Right renal cortex interstitium (tissue), 3 donors: Measurements from ENCODE around the gene BMP4. TPM values are rescaled to one million over a fixed set of nuclear protein-coding genes. Genes with fewer than 3 reads are reported as not detected.

ENCODE experiments used
- DNase-seq, 3 donors: peaks; one replicate each; pipeline ENCODE4 v3.0.0-alpha.2; 2013; ENCODE audit warnings: low read depth in 3 of 3, low spot score in 2 of 3
- polyA plus RNA-seq, 3 donors: library from polyadenylated mRNA; unstranded; fragments of 120-200 nt; gene quantifications; one replicate each; pipeline ENCODE4 v1.2.1, GENCODE V29; 2013; ENCODE audit not compliant: insufficient read length in 3 of 3

BMP4 gene
- polyA plus RNA-seq, 3 donors: 40.8 to 48.5 (median 41.5) TPM

DNA sequence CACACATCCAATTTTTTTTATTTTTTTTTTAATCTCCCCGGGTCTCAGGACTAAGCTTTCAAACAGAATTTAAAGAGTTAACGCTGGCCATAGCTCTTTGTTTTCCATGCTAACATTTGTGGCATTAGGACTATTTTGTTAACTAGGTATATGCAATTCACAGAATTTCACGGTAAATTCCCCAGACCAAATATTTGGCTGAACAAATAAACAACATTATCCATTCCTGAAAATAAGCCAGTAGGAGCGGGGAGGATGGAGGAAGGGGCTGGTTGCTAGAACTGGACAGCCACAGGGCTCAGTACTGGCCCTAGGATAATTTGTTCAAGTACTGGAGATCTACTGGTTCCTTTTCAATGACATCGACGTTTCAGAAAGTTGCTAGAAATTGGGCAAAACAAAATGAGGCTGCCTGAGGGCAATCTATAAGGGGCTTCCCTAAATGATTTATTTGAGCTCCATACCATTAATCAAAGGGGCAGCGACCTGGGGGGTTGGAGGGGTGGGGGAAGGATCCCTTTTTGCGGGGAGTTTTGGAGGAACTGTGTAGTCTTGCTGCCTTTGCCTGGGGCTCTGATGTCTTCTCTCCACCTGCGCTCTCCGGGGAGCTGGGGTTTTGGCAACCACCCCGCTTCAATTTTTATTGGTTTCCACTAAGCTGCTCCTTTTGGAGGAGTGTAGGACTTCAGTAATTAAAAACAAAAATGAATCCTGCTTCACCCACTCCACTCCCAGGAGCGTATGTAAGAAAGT is 9.0 kb downstream of the BMP4 start:
- DNase-seq: no peak

DNA sequence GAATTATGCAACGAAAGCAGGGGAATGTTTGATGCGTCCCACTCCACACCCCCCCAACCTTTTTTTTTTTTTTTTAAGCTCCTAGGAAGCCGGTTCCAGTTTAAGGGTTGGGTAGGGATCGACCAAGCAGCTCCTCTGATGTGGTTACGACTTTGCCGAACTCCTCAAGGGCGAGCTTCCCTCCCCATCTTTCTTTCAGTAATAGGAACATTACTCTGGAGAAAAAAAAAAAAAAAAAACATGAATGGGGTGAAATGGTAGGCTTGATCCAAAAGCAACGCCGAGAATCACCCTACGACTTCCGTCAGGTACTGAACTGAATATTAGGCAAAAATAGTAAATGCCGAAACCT is 9.6 kb downstream of the BMP4 start:
- no peak for DNase-seq

DNA sequence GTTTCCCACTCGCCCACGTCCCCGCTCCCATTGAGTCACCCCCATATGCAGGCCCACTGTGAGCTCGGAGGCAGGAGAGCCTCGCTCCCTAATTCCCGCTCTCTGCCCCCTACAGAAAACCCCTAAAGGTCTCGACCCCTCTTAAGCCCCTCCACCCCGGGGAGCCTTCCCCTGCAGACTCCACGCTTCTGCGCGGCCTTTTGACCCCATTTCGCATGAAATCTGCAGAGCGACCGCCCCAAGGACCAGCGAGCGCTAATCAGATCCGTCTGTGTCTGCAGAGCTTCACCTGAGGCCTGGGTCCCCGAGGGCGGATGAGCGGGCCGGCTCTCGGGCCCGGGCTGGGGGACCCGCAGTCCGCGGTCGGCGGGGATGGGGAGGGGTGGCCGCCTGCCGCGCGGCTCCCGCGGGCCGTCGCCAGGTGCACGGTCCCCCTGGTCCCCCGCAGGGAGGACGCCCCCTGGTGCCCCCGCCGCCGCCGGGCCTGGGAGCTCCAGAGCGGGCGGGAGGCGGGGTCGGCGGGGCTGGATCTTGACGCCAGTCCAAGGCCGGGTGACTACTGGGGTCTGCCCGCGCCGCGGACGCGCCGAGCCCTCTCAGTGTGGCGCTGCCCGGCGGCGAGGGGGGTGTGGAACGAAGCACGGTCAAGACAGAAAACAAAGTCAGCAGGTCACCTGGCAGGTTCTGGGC is 10.1 kb downstream of the BMP4 start:
- no peak for DNase-seq

DNA sequence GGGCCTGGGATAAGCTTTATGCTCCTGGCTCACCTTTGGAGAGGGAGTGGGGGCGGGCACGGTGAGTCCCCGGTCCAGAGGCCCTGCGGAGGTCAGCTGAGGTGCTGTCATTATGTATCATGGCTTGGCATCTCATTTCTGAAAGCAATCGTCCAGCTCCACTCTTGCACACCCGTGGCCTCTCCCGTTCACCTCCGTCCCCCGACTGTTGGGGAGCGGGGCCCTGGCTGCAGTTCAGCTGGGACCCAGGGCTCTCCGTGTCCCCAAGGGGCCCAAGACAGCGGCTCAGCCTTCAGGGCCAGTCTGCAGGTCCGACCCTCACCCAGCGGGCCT is 10.6 kb downstream of the BMP4 start:
- no peak for DNase-seq

DNA sequence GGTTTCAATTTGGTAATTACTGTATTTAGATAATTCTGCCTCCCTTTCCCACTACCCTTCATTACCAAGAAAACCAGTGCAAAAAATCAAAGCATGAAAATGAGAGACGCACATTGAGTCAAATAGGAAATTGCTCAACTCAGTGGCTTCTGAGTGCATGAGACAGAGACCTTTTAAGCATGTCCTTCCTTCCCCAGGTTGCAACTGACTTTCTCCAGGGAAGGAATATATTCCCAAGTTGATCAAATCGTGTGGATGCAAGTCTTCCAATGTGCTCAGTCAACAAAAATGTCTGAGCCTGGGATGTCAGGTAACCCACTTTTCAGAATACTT is 12.9 kb downstream of the BMP4 start:
- DNase-seq: no peak

DNA sequence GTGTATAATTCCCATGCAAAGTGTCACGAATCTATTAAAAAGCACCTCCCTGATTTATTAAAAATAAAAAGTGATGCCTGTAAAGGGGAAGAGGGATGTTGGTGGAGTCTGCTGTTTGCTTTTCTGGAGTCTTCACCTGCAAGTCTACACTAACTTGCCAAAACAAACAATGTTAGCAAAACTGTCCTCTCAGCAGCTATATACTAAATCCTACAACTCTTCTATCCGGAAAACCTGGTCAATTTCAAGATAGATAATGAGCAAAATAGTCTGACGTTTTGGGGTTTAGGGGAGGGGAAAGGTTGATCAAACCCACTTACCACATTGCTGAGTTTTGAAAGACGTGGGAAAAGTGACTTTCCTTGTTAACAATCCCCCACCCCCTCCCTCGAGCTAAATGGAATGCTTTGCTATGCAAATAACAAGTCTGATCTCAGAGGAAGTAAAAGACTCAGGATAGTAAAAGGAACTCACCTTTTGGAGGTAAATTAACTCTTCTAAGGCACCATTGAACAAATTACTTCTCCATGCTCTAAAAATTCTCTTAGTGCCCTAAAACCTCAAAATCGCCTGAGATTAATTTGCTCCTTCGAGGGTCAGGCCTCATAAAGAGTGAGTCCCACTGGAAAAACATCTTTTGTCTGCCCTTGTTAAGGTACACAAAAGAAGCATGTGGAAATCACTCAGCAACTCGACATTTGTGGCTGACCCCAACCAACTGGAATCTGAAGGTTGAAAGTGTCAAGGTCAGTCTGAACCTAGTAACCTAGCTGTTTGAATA is 13.5 kb downstream of the BMP4 start:
- no peak for DNase-seq

DNA sequence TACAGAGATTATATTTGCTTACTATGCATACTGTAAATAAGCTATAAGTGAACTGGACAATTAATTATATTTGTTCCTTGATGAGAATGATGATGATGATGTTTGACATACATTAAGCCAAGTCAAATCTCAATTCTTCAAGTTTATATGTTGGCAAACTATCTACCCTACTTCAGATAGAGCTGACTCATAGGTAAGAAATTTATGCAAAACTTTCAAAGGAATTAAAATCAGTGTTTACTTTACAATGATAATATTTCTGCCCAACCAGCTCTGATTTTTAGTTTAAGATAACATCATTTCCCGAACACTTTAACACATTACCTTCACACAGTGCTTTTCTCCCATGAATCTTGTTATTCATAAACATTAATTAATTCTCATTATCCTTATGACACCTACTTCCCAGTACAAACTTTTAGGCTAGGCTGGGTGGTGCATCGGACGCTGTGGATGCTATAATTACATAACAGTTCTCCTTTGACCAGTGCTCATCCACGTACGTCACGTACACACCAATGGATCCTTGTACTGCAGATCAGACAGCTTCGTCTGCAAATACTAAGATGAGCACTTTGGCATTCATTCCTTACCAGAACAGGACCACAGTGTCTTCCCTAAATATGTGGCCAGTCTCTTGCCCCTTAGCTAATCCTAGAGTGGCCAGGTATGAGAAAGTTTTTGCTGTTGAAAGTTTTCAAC is 18.3 kb downstream of the BMP4 start:
- DNase-seq: no peak

DNA sequence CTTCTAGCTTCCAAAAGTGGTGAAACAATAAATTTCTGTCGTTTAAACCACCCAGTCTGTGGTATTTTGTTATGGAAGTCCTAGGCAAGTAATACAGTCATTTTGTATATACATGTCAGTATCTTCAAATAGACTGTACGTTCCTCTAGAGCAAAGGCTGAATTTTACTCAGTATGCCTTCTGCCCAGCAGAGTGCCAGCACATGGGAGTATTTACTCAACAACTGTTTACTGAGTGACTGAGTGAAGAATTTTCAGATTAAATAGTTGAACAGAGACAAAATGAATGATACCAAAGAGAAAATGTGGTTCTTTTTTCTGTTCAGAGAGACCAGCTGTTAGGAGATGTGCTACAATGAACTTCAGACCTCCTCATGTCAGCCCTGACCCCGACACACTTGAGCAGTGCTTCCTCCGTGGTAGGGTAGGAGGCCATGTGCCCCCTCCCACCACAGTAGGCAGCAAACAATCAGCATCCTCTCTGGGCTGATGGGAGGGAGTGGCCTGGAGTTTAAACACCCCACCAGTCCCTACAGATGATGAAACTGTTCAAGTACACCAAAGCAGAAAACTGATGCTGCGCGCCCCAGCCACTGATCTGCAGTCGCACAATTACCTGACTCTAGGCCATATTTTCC is 21.7 kb downstream of the BMP4 start:
- no peak for DNase-seq

DNA sequence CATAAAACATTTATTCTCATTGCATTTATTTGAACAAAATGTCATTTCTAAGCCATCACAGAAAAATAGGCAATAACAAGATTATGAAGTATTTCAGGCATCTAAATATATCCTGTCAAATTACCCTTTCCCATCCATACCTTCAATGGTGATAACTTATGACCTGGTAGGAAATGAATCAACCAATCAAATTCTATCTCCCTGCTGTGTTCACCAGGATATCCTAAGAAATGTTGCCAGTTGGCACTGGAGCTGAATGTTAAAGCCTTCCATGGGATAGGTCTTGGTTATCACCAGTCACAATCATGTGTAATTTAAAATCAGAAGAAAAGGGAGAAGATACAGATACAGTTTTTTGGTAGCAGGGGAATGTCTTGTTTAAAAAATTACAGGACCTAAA is 23.7 kb downstream of the BMP4 start:
- no peak for DNase-seq

DNA sequence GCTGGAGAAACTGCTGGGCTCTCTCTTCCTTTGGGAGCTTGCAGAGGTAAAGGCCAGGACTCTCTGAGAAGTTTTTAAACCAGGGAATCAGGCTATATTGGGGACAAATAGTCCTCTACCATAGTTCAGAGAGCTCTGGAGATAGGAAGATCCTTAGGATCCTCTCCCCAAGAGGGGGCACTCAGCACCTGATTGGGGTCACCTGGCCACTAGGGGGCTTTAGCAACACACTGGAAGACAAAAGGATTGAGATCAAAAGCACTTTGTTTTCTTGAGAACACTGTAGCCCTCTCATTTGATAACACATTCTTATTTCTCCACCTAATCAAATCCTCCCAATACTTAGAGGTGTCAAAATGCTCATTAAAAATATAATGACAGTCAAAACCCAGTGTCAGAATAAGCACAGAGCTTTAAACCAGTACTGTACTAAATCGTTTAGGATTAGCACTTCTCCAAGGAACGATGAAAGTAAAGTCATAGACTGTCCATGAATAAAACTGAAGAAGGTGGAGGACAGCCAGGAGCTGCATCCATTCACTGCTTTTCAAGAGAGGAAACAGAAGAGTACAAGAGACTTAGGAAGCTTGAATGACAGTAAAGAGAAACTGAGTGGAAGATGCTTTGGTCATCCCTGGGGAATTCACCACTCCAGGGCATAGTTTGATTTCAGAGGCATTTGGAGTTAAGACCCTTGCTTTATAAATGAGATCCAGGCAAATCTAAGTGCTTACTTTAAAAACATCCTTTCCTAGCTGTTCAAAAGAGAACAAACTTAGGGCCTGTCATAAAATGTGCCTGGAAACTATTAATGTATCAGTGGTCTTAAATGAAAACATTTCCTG is 26.5 kb downstream of the BMP4 start:
- no peak for DNase-seq

DNA sequence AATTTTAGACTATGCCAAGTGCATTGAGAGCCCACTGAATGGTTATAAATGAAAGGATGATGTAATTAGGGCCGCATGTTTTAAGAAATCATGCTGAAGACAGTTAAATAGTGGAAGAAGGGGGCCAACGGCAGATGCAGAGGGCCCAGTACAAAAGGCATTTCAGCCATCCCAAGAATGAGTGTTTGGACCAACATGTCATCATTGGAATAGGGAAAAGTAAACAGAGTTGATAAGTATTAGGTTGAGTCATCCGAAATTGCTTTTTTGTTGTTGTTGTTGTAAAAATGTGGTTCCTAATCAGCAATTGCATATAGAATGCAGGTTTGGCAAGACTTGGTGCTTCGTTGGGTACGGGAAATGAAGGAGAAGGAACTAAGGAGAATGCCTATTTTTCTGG is 29.5 kb downstream of the BMP4 start:
- no peak for DNase-seq

DNA sequence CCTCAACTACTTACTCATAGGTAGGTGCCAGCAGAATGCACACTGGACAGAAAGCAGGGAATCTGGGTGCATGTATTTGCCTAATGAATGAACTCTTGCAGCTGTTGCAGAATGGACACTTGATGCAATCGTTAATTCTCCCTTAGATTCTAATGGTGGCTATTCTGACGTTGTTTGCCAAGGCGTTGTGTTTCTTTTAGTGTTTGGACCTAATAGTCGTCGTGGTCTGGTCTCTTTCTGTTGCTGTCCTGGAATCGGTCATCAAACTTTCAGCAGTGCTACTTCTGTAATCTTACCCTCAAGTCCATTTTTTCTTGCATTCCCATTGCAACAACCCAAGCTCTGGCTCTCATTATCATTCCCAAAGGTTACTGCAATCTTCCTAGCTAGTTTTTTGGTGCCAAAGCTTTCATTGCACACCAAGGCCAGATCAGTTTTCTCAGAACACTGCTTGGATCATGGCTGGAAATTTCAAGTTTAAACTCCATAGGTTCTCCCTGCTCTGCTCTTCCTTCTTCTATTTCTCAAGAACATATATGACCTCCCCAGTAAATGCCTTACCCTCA is 31.3 kb downstream of the BMP4 start:
- no peak for DNase-seq

DNA sequence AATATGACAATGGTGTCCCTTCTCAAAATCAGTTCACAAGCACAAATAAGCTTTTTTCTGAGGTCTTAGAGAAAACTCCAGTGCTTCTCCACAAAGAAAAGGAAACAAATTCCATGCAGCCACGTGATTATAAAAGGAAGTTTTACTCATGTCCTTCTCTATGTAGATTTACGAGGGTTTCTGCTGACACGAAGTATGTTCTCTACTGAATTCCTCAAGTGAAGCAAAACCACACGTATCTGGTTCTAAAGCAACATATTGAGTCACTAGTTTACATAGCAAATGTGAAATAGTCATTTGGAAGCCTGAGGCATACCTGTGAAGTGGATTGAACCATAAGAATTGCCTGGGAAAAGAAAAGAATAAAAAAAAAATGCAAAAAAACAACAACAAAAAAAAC is 31.9 kb downstream of the BMP4 start:
- no peak for DNase-seq

DNA sequence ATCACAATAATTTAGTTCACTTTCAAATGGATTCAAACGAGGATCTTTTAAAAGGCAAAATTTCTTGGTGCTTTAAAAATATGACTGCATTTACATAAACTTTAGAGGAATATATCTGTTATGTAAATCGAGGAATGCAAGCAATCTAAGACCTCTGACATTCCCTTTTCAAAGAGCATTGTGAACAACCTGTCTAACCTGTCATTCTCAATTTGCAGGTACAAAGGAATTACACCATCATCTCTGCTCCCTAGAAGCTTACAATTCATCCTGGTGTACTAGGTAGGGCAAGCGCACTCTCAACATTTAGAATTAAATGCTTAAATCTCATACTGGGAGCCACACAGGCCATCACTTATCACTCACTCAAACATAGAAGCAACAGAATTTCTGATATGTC is 35.6 kb downstream of the BMP4 start:
- DNase-seq: no peak

DNA sequence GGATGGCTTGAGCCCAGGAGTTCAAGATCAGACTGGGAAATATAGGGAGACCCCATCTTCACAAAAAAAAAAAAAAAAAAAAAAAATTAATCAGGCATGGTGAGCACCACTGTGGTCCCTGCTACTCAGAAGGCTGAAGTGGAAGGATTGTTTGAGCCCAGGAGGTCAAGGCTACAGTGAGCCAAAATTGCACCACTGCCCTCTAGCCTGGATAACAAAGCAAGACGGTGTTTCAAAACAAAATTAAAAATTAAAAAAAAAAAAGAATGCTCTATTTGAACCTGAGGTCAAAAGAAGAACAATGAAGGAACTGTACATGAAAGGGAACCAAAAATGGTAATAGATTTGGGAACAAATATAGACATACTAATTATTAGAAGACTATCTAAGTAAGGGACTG is 40.4 kb downstream of the BMP4 start:
- DNase-seq: no peak

DNA sequence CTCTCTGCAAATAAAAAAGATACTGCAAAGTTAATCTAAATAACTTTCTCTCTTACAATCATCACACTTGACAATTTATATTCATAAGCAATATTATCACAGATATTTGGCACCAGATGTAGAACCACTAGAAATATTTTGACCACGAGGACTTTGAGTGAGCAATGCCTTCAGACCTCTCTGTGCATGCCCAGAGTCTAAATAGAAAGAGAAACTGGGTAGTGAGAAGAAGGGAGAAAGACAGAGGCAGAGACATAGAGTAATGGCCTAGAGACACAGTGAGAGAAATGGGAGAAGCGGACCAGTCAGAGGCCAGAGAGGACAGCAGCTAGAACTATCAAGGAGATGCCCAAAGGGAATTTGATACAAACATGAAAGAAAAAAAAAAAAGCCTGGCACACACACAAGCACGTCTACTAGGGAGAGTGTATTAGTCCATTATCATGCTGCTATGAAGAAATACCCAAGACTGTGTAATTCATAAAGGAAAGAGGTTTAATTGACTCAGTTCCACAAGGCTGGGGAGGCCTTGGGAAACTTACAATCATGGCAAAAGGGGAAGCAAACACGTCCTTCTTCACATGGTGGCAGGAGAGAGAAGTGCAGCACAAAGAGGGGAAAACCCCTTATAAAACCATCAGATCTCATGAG is 41.1 kb downstream of the BMP4 start:
- DNase-seq: no peak

DNA sequence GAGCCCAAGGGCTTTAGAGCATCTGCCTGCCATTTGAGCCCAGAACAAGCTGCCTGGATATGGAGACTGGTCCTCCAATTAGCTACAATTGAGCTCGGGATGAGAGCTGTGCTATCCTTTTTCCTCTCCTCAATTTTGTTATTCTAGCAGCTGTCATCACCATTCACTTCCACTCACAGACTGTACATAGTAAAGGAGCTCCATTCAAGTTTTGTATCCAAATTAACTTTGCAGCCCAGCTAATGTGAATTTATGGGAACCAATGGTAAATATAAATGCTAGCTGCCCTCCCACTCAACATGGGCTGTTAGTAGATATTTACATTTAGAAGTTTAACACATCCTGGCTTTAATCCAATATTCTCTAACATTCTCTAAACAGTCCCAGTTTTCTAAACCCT is 44.6 kb downstream of the BMP4 start:
- DNase-seq: no peak

DNA sequence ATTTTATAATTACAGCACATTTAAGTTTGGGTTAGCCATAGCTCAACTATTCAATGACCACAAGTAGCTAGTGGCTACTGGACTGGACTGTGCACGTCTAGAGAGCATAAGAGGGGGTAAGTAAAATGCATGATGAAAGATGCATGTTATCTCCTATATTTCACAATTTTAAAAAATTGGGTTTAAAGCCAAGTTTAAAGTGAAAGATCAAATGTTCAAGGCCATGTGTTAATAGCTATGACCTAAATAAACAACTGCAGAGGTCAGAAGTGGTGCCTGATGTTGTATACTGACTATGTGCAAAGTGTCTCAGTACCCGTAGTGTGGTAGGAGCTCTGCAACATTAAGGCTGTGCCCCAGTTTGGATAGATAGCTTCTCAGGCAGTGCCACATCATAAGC is 48.2 kb downstream of the BMP4 start:
- no peak for DNase-seq

DNA sequence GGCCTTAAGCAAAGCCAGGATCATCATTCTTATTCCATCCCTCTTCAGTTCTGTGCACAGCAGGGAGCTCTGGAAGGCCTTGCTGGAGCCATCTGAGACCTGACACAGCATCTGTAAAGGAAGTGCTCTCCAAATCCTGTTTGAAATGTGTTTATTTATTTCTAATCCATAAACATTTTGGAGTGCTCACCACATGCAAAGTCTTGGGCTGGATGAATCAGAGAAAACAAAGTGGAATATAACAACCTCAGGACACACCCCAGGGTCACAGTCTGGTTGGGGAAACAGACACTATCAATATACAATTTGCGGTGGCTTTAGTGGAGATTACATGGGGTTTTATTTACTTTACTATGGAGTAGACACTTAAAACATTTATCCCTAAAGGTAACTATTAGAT is 54.3 kb downstream of the BMP4 start:
- DNase-seq: no peak
